ENCODE data around the gene WBP4. TPM values are rescaled to one million over a fixed set of nuclear protein-coding genes. Genes with fewer than 3 reads are reported as not detected.

WBP4 gene
- polyA plus RNA-seq, 3 donors: 2.8 to 3.8 (median 3.7) TPM

DNA sequence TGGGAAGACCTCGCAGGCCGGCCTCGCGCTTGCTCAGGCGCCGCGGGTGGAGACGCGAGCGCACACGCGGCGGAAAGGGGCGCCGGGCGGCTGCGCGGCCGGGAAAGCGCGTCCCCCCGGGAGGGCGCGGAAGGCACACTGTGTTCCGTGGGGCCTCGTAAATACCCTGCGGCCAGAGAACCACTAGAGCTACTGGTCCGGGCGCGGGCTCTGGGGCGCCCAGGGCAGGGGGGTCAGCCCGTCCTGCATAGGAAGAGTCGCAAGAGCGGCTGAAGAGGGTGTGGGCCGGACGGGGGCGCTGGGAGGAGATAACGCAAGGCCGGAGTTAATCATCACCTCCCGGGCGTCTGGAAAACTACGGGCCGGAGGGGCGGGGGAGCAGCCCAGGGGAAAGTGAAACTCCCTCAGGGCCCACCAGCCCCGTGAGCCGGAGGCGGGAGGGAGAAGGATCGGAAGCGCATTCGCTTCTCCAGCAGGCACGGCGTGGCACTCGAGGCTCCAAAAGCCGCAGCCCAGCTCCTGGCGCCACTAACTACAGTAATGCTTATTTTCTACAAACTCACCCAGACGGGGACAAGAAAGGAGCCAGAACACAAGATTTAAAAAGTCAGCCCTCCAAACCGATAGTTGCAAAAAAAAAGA lies 1.1 kb upstream of the WBP4 start:
- H3K36me3 Mint-ChIP-seq: peaks cover 18 to 26% of the 10 kb centered on the region in 2 donors

GRCh38 chr13:41060724-41061074 lies 610 bp upstream of the WBP4 start:
- Mint-ChIP-seq H3K27me3 (ENCODE audit: low read depth in 3 of 3) (peaks cover 0 to 3% (median 3%) of the 10 kb centered on the region in 3 donors), H3K27ac (peak overlapping the region; percentile 98 to 100 (median 100)), H3K4me3 (peak overlapping the region; percentile 98 to 100), H3K9me3 (peaks cover 0 to 2% (median 0%) of the 10 kb centered on the region in 7 donors), H3K4me1 (peaks cover 39% of the 10 kb centered on the region), H3K36me3 (peaks cover 23 to 31% of the 10 kb centered on the region in 2 donors)
- Histone ChIP-seq H4K20me1 (ENCODE audit: insufficient read depth, low read length) (peaks cover 44% of the 10 kb centered on the region), H3K36me3 (replicated peaks in 1 of 2; ENCODE audit: control insufficient read depth in 1 of 2, insufficient read depth in 2 of 2, low read length in 2 of 2) (peaks cover 12 to 20% of the 10 kb centered on the region in 2 donors), H2AFZ (ENCODE audit: insufficient read depth, low read depth, low read length, poor library complexity, severe bottlenecking) (peak overlapping the region; percentile 89), H3K79me2 (ENCODE audit: insufficient read depth, low read length) (peaks cover 86% of the 10 kb centered on the region), H3K9ac (ENCODE audit: insufficient read depth, low read length, poor library complexity, severe bottlenecking) (peak overlapping the region; percentile 95), H3K27me3 (ENCODE audit: control insufficient read depth in 2 of 2, insufficient read depth in 2 of 2, low read length in 2 of 2) (no peaks in the 10 kb centered on the region), H3K9me3 (replicated peaks in 1 of 2; ENCODE audit: control insufficient read depth in 1 of 2, insufficient read depth in 1 of 2, low read length in 2 of 2) (no peaks in the 10 kb centered on the region), H3K4me3 (replicated peaks in 1 of 3; ENCODE audit: low read depth in 2 of 3, low read length in 3 of 3) (peak overlapping the region; percentile 57 to 99 (median 82)), H3K27ac (ENCODE audit: low read depth in 1 of 2, low read length in 2 of 2) (peak overlapping the region; percentile 96), H3K4me2 (replicated peaks; ENCODE audit: extremely low read depth, low read length, poor library complexity, severe bottlenecking) (peak overlapping the region; percentile 87), H3K4me1 (ENCODE audit: control insufficient read depth in 1 of 2, insufficient read depth in 2 of 2, low read length in 2 of 2) (peaks cover 26 to 48% of the 10 kb centered on the region in 2 donors)
- TF ChIP-seq CTCF (IDR thresholded peaks at IDR 0.05): no peak
- intact Hi-C loops (cut with micrococcal nuclease): loop anchor here (2.0 to 10.0 kb wide), 5 partner anchors 42 to 276 kb away; partner anchors contain the start of genes ELF1 (in 1 of the 2), KBTBD6 (in 1 of the 2) and SLC25A15 (in 1 of the 2)
- WGBS (ENCODE audit: insufficient coverage): under 1% methylated on average over 32 of the region's 35 CpGs
- peak; percentile 71 to 85 (median 77) for DNase-seq

More for the DNA sequence above, 1.1 kb upstream of the WBP4 start:
- H3K4me3 Mint-ChIP-seq: peak overlapping the region; percentile 98 to 100
- WGBS (ENCODE audit: insufficient coverage): under 1% methylated on average over 37 of the region's 57 CpGs
- peak overlapping the region; percentile 98 to 100 (median 100) for H3K27ac Mint-ChIP-seq
- Histone ChIP-seq H4K20me1 (ENCODE audit: insufficient read depth, low read length) (peaks cover 49% of the 10 kb centered on the region), H3K4me3 (replicated peaks in 1 of 3; ENCODE audit: low read depth in 2 of 3, low read length in 3 of 3) (peak overlapping the region; percentile 57 to 99 (median 82)), H3K79me2 (ENCODE audit: insufficient read depth, low read length) (peaks cover 91% of the 10 kb centered on the region), H3K4me1 (ENCODE audit: control insufficient read depth in 1 of 2, insufficient read depth in 2 of 2, low read length in 2 of 2) (peaks cover 26 to 51% of the 10 kb centered on the region in 2 donors), H3K27me3 (ENCODE audit: control insufficient read depth in 2 of 2, insufficient read depth in 2 of 2, low read length in 2 of 2) (no peaks in the 10 kb centered on the region), H3K36me3 (replicated peaks in 1 of 2; ENCODE audit: control insufficient read depth in 1 of 2, insufficient read depth in 2 of 2, low read length in 2 of 2) (peaks cover 8 to 15% of the 10 kb centered on the region in 2 donors), H2AFZ (ENCODE audit: insufficient read depth, low read depth, low read length, poor library complexity, severe bottlenecking) (peak overlapping the region; percentile 89), H3K9me3 (replicated peaks in 1 of 2; ENCODE audit: control insufficient read depth in 1 of 2, insufficient read depth in 1 of 2, low read length in 2 of 2) (no peaks in the 10 kb centered on the region), H3K4me2 (replicated peaks; ENCODE audit: extremely low read depth, low read length, poor library complexity, severe bottlenecking) (peak overlapping the region; percentile 87), H3K27ac (ENCODE audit: low read depth in 1 of 2, low read length in 2 of 2) (peak overlapping the region; percentile 96), H3K9ac (ENCODE audit: insufficient read depth, low read length, poor library complexity, severe bottlenecking) (peak overlapping the region; percentile 95)
- intact Hi-C loops (cut with micrococcal nuclease): loop anchor here (2.0 to 10.0 kb wide), 5 partner anchors 41 to 275 kb away; partner anchors contain the start of genes ELF1 (in 1 of the 2), KBTBD6 (in 1 of the 2) and SLC25A15 (in 1 of the 2)
- H3K4me1 Mint-ChIP-seq: peaks cover 42% of the 10 kb centered on the region
- H3K27me3 Mint-ChIP-seq (ENCODE audit: low read depth in 3 of 3): peaks cover 0 to 3% (median 3%) of the 10 kb centered on the region in 3 donors
- peak; percentile 89 to 94 (median 91) for DNase-seq
- peak; percentile 16 for TF ChIP-seq CTCF (IDR thresholded peaks at IDR 0.05)
- H3K9me3 Mint-ChIP-seq: peaks cover 0 to 2% (median 0%) of the 10 kb centered on the region in 7 donors
